Fibroblast of lung (primary cell): ENCODE data around the gene LRRC8C. TPM values are rescaled to one million over a fixed set of nuclear protein-coding genes. Genes with fewer than 3 reads are reported as not detected.
"Not testable (repeated sequence)": the region's sequence is repeated elsewhere in the genome, so short reads cannot be mapped to it uniquely, and the experiment has no call there.

Experiments used
- DNase-seq, 2 donors: peaks; one replicate each; pipeline versions ENCODE4 v3.0.0 to v3.0.0-alpha.2; 2010; ENCODE audit warnings: low read depth in 2 of 2
- H2AFZ ChIP-seq: 2 replicates; pipeline ENCODE4 v1.5.1; 2012; ENCODE audit warnings: low read length, control low read depth, inconsistent platforms
- H3K27ac ChIP-seq: 2 replicates; pipeline ENCODE4 v1.5.1; 2011; ENCODE audit warnings: low read length, control low read depth; ENCODE audit not compliant: insufficient read depth
- H3K27me3 ChIP-seq: 2 replicates; pipeline ENCODE4 v1.5.1; 2011; ENCODE audit warnings: mild to moderate bottlenecking, low read length; ENCODE audit not compliant: control insufficient read depth, insufficient read depth
- H3K36me3 ChIP-seq: 2 replicates; pipeline ENCODE4 v1.5.1; 2011; ENCODE audit warnings: low read length; ENCODE audit not compliant: control insufficient read depth, insufficient read depth
- H3K4me1 ChIP-seq: 2 replicates; pipeline ENCODE4 v1.5.1; 2011; ENCODE audit warnings: low read length; ENCODE audit not compliant: control insufficient read depth, insufficient read depth; ENCODE audit errors: extremely low read depth
- H3K4me2 ChIP-seq: 2 replicates; pipeline ENCODE4 v1.5.1; 2011; ENCODE audit warnings: low read length, control low read depth; ENCODE audit not compliant: insufficient read depth; ENCODE audit errors: extremely low read depth
- H3K4me3 ChIP-seq, 4 experiments: fragments of 200-600 bp in 1 of 4; sonication (generic) in 1 of 4; replicated peaks in 1 of 4; 2 replicates each; pipeline ENCODE4 v1.5.1; 2011 to 2016; ENCODE audit warnings: low read length in 4 of 4, low read depth in 3 of 4, mild to moderate bottlenecking in 3 of 4, control low read depth in 2 of 4, inconsistent platforms in 1 of 4, mixed read lengths in 1 of 4; ENCODE audit not compliant: insufficient read depth in 1 of 4; ENCODE audit errors: control extremely low read depth in 1 of 4
- H3K79me2 ChIP-seq: 2 replicates; pipeline ENCODE4 v1.5.1; 2012; ENCODE audit warnings: mild to moderate bottlenecking, low read length, inconsistent platforms; ENCODE audit not compliant: control insufficient read depth, insufficient read depth
- H3K9ac ChIP-seq: 2 replicates; pipeline ENCODE4 v1.5.1; 2011; ENCODE audit warnings: mild to moderate bottlenecking, low read length, control low read depth; ENCODE audit not compliant: insufficient read depth
- H3K9me3 ChIP-seq: 2 replicates; pipeline ENCODE4 v1.5.1; 2012; ENCODE audit warnings: low read depth, low read length; ENCODE audit not compliant: control insufficient read depth, insufficient read depth
- H4K20me1 ChIP-seq: 2 replicates; pipeline ENCODE4 v1.5.1; 2011; ENCODE audit warnings: low read length; ENCODE audit not compliant: control insufficient read depth, insufficient read depth; ENCODE audit errors: extremely low read depth
- CTCF ChIP-seq, 2 donors: IDR thresholded peaks in 1 of 2; conservative IDR thresholded peaks in 1 of 2; 1 replicate in 1 of 2; 2 replicates in 1 of 2; pipeline ENCODE4 v1.5.1; 2011 to 2012; ENCODE audit warnings: low read length in 2 of 2, control low read depth in 1 of 2, inconsistent platforms in 1 of 2, low read depth in 1 of 2, mild to moderate bottlenecking in 1 of 2
- EZH2 ChIP-seq: IDR thresholded peaks from 2 replicates; pipeline ENCODE4 v1.5.1; 2012; ENCODE audit warnings: low read length, control low read depth, mild to moderate bottlenecking; ENCODE audit errors: missing control alignments
- polyA plus RNA-seq, 2 donors: library from polyadenylated mRNA; depleted of rRNA in 1 of 2; stranded (reverse) in 1 of 2; unstranded in 1 of 2; fragments of >200 nt; gene quantifications; 2 replicates each; pipeline ENCODE4 v1.2.1, GENCODE V29; 2011 to 2012; ENCODE audit warnings: missing spikeins in 1 of 2
- total RNA-seq: library from RNA; depleted of rRNA; stranded (reverse); fragments of >200 nt; gene quantifications from 2 replicates; pipeline ENCODE4 v1.2.1, GENCODE V29; 2014

Gene LRRC8C
- total and polyA plus RNA-seq, 2 donors (not counting 1 experiment from before 2014, with no cell fraction given), result 5.4 to 13.2 TPM

GRCh38 chr1:89703469-89703868 lies 70.5 kb downstream of the LRRC8C start:
- H2AFZ ChIP-seq, result no peak overlapping the region
- H3K9ac ChIP-seq, result no peak overlapping the region
- H4K20me1 ChIP-seq, result no peaks in the 10 kb centered on the region
- no peak overlapping the region for H3K4me3 ChIP-seq
- no peaks in the 10 kb centered on the region for H3K27me3 ChIP-seq
- H3K79me2 ChIP-seq, result no peaks in the 10 kb centered on the region
- H3K27ac ChIP-seq, result no peak overlapping the region
- H3K36me3 ChIP-seq, result no peaks in the 10 kb centered on the region
- H3K9me3 ChIP-seq, result no peaks in the 10 kb centered on the region
- no peak overlapping the region for H3K4me2 ChIP-seq
- TF ChIP-seq CTCF (conservative IDR thresholded peaks at IDR 0.05 in 1 of 2, IDR thresholded peaks at IDR 0.05 in 1 of 2; ENCODE audit: low read depth in 1 of 2, low read length in 2 of 2) (no peak), EZH2 (no peak)
- no peak for DNase-seq
- H3K4me1 ChIP-seq, result no peaks in the 10 kb centered on the region

- TF ChIP-seq CTCF (conservative IDR thresholded peaks at IDR 0.05 in 1 of 2, IDR thresholded peaks at IDR 0.05 in 1 of 2; ENCODE audit: low read depth in 1 of 2, low read length in 2 of 2) (no peak), EZH2 (no peak)
- H3K4me2 ChIP-seq, result no peak overlapping the region
- no peak for DNase-seq
- H2AFZ ChIP-seq, result no peak overlapping the region
- H3K4me1 ChIP-seq, result no peaks in the 10 kb centered on the region
- H3K27ac ChIP-seq, result no peak overlapping the region
- H3K79me2 ChIP-seq, result no peaks in the 10 kb centered on the region
- H3K9ac ChIP-seq, result no peak overlapping the region
- H3K36me3 ChIP-seq, result no peaks in the 10 kb centered on the region
- no peak overlapping the region for H3K4me3 ChIP-seq
- no peaks in the 10 kb centered on the region for H4K20me1 ChIP-seq
- H3K27me3 ChIP-seq, result no peaks in the 10 kb centered on the region
- H3K9me3 ChIP-seq, result no peaks in the 10 kb centered on the region
Measured at GRCh38 chr1:89704014-89704413, 71.1 kb downstream of the LRRC8C start.

- not testable (repeated sequence) for H3K9me3 ChIP-seq, H3K9ac ChIP-seq, H3K4me3 ChIP-seq, H3K27ac ChIP-seq, H3K36me3 ChIP-seq, H2AFZ ChIP-seq, H3K79me2 ChIP-seq, H4K20me1 ChIP-seq, H3K27me3 ChIP-seq, DNase-seq, H3K4me1 ChIP-seq, H3K4me2 ChIP-seq
Measured at GRCh38 chr1:89704885-89705284, 72.0 kb downstream of the LRRC8C start.
